Activated B cell treated with CpG ODN at 0.5 μM for 24 hours (primary cell): Measurements from ENCODE around the gene BNC2. TPM values are rescaled to one million over a fixed set of nuclear protein-coding genes. Genes with fewer than 3 reads are reported as not detected.

Source experiments
- ATAC-seq: fragments of 200-7000 bp; cut with Tn5 transposase; one replicate; pipeline ENCODE4 v1.10.0; 2021; ENCODE audit warnings: low read depth, mild to moderate bottlenecking, moderate library complexity
- CTCF ChIA-PET: fragments of 350-600 bp; sonication (Branson Sonifier 250); formaldehyde crosslinking; loops from one replicate; lab custom pipeline; 2021; ENCODE audit warnings: antibody characterized with exemption; lab: Charles Lee
- POLR2A ChIA-PET: fragments of 350-600 bp; sonication (Branson Sonifier 250); formaldehyde crosslinking; loops from one replicate; lab custom pipeline; 2021; ENCODE audit warnings: antibody characterized with exemption; lab: Charles Lee
- DNase-seq: peaks from one replicate; pipeline ENCODE4 v3.0.0; 2022
- H3K27ac Mint-ChIP-seq: one replicate; pipeline ENCODE4 v1.8.0; 2020; ENCODE audit warnings: mixed read lengths
- H3K27me3 Mint-ChIP-seq: one replicate; pipeline ENCODE4 v1.8.0; 2021; ENCODE audit warnings: mixed read lengths
- H3K36me3 Mint-ChIP-seq: one replicate; pipeline ENCODE4 v1.8.0; 2021; ENCODE audit warnings: low read depth, mixed read lengths
- H3K4me1 Mint-ChIP-seq: one replicate; pipeline ENCODE4 v1.8.0; 2021; ENCODE audit warnings: mixed read lengths
- H3K4me3 Mint-ChIP-seq: one replicate; pipeline ENCODE4 v1.8.0; 2020; ENCODE audit warnings: mild to moderate bottlenecking, mixed read lengths
- H3K9me3 Mint-ChIP-seq: one replicate; pipeline ENCODE4 v1.8.0; 2020; ENCODE audit warnings: mixed read lengths
- CTCF ChIP-seq: fragments of 200-600 bp; IDR thresholded peaks from one replicate; pipeline ENCODE4 v1.8.0; 2022; ENCODE audit warnings: antibody characterized with exemption, mild to moderate bottlenecking
- intact Hi-C: fragments of 100-400 bp; cut with micrococcal nuclease; formaldehyde crosslinking; loops from one replicate; pipeline ENCODE4 v1.15.1; 2024
- total RNA-seq: library from RNA; stranded (reverse); gene quantifications from 2 replicates; pipeline ENCODE4 v1.2.3, GENCODE V29; 2022

BNC2 gene
- total RNA-seq, 1 donor from 2014 or later, result not detected

GRCh38 chr9:16811987-16812685, 58.3 kb downstream of the BNC2 start:
- ATAC-seq, result no peak
- DNase-seq, result no peak
- H3K36me3 Mint-ChIP-seq, result no peaks in the 10 kb centered on the region
- CTCF ChIA-PET, result no interaction called here
- POLR2A ChIA-PET, result no interaction called here
- H3K27ac Mint-ChIP-seq, result no peak overlapping the region
- no peaks in the 10 kb centered on the region for H3K27me3 Mint-ChIP-seq
- no peaks in the 10 kb centered on the region for H3K4me1 Mint-ChIP-seq
- no peak overlapping the region for H3K4me3 Mint-ChIP-seq
- intact Hi-C loops, result no loop called here
- TF ChIP-seq CTCF, result no peak
- no peaks in the 10 kb centered on the region for H3K9me3 Mint-ChIP-seq

DNA sequence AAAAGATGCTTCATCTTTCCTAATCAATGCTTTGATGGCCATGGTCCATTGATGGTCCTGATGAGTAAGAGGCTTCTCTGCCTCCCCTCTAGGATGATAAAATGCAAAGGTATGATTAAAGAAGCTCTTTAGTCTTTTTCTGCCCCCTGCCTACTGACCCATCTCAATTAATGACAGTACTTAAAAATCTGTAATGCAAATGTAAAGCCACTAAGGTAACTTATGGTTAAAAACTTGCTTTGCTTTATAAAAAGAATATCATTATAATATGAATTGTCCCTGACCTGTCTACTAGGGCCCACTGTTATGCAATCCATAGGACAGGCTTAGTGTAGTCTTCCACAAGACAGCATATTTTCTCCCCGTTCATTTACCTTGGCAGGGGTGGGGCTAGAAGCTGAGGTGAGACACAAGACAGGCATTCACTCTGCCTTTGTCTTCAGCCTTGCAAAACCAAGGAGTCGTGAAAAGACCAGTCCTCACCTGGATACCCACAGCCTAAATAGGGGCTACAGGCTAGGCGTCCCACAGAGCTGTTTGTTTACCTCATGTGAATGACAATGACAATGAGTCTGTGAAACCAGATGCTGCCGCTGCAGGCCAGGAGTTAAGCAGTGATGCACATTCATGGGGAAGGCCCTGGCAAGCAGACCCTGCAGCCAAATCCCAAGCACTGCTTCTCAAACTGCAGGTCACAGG, 60.4 kb downstream of the BNC2 start:
- intact Hi-C loops, result no loop called here
- no peaks in the 10 kb centered on the region for H3K4me1 Mint-ChIP-seq
- H3K4me3 Mint-ChIP-seq, result no peak overlapping the region
- ChIA-PET CTCF (no interaction called here), POLR2A (no interaction called here)
- no peaks in the 10 kb centered on the region for H3K27me3 Mint-ChIP-seq
- TF ChIP-seq CTCF, result no peak
- H3K9me3 Mint-ChIP-seq, result no peaks in the 10 kb centered on the region
- ATAC-seq (no peak), DNase-seq (no peak)
- no peak overlapping the region for H3K27ac Mint-ChIP-seq
- no peaks in the 10 kb centered on the region for H3K36me3 Mint-ChIP-seq

DNA sequence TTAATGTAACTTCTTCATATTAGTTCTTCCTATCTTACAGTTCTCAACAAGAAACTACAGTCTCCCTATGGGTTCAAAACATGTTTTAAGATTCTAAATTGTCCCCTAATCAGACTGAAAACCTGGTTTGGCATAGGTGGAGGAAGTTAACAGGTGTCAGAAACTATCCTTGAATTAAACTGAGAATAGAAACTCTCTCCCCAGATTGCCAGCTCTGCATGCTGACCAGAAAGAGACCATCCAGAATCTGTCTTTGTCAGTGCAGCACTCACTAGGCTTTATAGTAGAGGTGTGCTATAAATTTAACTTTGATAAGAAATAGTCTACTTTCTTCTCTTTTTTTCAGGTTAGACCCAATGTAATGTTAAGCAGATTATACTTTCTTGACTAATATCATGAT, 63.8 kb downstream of the BNC2 start:
- ChIA-PET POLR2A (no interaction called here), CTCF (no interaction called here)
- TF ChIP-seq CTCF, result no peak
- Mint-ChIP-seq H3K9me3 (no peaks in the 10 kb centered on the region), H3K27me3 (no peaks in the 10 kb centered on the region), H3K27ac (no peak overlapping the region), H3K4me3 (no peak overlapping the region), H3K36me3 (no peaks in the 10 kb centered on the region), H3K4me1 (no peaks in the 10 kb centered on the region)
- ATAC-seq (no peak), DNase-seq (no peak)
- intact Hi-C loops, result no loop called here

DNA sequence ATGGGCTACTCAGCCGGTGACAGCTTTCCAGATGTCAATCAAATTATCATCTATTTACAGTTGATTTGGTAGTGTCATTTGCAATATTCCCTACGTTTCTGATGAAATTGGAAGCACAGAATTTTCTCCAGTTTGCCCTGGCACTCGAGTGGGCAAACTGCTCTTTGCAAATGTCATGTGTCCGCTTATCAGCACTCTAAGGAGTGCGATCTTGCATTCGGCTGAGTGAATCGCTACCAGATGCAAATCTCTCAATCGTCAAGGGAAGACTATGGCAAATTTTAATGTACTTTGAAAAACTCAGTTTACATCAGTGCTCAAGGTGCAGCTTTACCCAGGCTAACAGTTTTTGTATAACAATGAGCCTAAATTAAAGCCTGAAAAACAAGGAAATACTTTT, 66.8 kb downstream of the BNC2 start:
- ATAC-seq (no peak), DNase-seq (no peak)
- no peak overlapping the region for H3K4me3 Mint-ChIP-seq
- no peaks in the 10 kb centered on the region for H3K9me3 Mint-ChIP-seq
- H3K36me3 Mint-ChIP-seq, result no peaks in the 10 kb centered on the region
- ChIA-PET CTCF (no interaction called here), POLR2A (no interaction called here)
- H3K27ac Mint-ChIP-seq, result no peak overlapping the region
- H3K27me3 Mint-ChIP-seq, result no peaks in the 10 kb centered on the region
- no peaks in the 10 kb centered on the region for H3K4me1 Mint-ChIP-seq
- intact Hi-C loops, result no loop called here
- no peak for TF ChIP-seq CTCF

DNA sequence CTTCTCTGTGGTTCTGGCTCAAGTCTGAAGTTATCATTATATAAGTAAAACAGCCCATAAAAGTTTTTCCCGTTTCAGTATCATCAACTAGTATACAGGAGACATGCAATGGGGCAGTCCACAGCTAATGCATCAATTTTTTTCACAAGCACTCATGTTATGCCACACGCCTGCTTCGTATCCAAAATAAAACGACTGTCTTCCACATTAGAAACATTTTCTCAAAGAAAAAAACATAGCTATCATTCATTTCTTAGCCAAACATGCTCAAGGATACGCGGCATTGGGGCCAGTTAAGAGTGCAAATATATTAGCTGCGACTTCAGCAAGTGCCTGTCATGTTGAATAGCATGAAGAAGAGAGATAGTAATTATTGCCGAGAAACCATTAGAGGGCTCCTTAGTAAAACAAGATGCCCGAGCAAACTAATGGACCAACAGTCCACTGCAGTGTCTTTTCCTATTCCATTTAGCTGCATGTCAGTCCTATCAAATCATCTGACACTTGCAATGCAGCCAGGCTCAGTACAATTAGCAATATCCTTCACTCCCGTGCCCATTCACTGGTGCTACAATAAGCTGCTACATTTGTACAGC, 68.5 kb downstream of the BNC2 start:
- ATAC-seq, result no peak
- no peak for TF ChIP-seq CTCF
- H3K9me3 Mint-ChIP-seq, result peaks cover 4% of the 10 kb centered on the region
- H3K36me3 Mint-ChIP-seq, result no peaks in the 10 kb centered on the region
- intact Hi-C loops, result no loop called here
- no peaks in the 10 kb centered on the region for H3K4me1 Mint-ChIP-seq
- POLR2A ChIA-PET, result no interaction called here
- no peak overlapping the region for H3K27ac Mint-ChIP-seq
- no peak for DNase-seq
- CTCF ChIA-PET, result no interaction called here
- H3K4me3 Mint-ChIP-seq, result no peak overlapping the region
- H3K27me3 Mint-ChIP-seq, result no peaks in the 10 kb centered on the region
